ENCODE results near the gene DBN1.

DBN1 gene

GRCh38 chr5:177472460-177473442, 683 bp downstream of the DBN1 start:
- peak; percentile 61 to 62 for DNase-seq

DNA sequence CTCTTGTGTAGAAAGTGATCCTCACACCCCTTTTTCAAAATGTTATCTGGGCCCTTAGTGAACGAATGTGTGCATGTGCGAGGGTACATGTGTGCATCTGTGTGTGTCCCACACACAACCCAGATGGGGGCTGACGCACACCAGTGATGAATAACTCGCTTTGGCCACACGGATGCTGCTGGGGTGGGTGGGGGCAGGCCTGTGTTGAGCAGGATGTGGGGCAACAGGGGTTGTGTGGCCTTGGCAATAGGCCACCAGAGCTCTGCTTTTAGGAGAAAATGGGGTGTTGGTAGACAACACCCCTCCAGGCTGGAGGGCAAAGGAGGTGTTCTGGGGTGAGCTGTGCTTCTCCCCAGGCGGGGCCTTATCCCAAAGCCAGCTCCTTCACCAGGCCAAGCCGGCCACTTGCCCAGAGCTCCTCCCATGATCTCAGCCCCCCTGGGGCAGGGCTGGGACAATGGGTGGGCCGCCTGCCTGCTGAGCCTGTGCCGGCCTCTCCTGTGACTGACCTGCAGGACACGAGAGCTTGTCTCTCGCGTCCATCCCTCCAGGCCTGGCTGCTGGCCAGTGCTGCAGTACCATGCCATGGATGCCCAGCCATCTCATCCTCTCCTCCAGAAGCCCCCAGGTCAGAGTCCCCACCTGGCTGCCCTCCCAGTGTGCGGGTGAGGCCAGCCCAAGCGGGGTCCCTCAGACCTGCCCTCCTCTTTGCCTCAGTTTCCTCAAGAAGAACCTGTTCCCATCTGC, 1.7 kb downstream of the DBN1 start:
- peak in 1 of 2 donors; percentile 30 for DNase-seq

GRCh38 chr5:177470759-177471536, 2.5 kb downstream of the DBN1 start:
- DNase-seq, result no peak

DNA sequence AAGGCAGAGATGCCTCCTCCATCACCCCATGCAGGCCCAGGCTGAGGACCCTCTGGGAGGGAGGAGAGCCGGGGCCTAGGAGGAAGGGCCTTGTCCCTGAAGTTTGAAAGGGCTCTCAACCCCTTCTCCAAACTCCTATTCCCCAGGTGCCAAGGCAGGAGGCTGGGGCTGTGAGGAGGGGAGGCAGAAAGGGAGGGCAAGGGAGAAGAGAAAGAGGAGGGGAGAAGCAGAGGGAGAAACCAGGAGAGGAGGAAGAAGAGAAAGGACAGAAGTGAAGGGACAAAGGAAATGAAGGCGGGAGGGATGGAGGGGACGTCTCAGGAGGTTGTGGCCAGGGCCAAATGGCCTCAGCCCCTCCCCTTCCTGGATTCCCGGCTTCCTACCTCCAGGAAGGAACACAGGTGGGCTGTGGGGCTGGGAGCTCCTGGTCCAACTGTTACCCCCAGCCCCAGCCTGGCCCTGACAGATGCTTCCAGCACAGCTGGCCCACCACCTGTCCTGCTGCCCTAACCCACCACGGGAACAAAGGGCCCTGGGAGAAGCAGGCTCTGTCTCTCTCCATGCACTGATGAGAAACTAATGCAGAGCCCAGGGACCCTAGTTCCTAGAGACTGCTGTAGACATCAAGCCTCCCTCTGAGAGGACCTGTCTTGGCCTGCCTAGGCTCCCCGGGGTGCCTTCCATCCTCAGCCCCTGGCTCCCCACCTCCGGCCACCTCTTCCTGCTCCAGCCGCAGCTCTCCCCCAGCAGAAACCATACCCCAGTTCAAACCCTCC, 3.5 kb downstream of the DBN1 start:
- no peak for DNase-seq

DNA sequence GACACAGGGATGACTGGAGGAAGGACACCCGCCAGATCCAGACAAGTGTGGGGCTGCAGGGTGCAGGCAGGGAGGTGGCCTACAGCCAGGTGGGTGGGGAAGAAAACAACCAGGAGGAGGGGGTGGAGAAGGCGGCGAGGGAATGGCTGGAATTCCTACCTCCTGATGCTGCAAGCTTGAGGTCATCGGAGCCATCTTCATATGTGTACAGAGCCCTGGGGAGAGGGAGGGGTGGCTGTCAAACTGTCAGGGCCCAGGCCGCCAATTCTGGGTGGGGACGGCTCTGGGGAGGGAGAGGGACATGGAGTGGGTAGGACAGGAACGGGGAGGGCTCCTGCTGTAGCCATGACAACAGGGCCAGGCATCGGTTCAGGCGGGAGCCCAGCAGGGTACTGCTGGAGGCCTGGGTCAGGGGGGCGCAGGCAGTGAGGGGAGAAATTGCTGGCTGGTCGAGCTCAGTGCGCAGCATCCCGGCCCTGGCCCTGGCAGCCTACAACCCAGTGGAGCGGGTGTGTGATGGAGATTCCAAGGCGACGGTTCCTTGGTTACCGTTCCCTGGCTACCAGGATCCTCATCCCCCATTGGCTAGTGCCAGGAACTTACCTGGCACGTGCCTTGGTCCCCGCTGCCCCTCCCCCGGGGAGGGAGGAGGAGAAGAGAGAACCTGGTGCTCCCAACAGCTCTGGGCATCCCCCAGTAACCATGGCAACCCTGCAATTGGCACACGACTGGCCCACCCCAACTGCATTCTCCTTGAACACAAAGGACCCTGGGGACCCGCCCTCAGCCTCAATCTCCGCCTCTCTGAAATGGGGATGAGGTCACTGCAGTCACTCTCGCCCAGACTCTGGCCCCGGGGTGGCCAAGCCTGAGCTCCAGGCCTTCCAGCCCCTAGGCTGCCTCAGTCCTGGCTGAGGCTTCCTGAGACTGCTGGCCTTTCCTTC, 4.5 kb downstream of the DBN1 start:
- DNase-seq, result no peak

- DNase-seq, result no peak
These were observed 5.1 kb downstream of the DBN1 start for GRCh38 chr5:177468329-177468684.

DNA sequence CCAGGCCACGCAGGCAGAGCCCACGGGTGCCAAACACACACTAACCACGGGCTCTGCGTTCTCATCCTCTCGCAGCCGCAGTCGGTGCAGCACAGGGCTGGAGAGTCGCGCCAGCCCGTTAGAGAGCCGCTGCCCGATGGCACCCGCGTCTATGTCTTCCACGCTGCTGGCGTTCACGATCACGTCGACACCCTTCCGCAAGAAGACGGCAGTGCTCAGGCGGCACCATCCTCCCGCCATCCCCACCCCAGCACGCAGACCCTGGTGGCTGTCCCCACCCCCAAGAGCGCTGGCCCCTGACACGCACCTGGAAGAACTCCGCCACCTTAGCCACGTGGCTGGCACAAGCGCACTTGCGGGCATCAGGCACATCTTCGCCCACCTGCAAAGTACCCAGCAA, 6.0 kb downstream of the DBN1 start:
- no peak for DNase-seq

- no peak for DNase-seq
These were observed 6.6 kb downstream of the DBN1 start for GRCh38 chr5:177466861-177467260.

- DNase-seq, result no peak
These were observed 8.4 kb downstream of the DBN1 start for GRCh38 chr5:177465044-177465443.

- peak in 1 of 2 donors; percentile 56 for DNase-seq
These were observed 11.3 kb downstream of the DBN1 start for GRCh38 chr5:177462021-177462670.

DNA sequence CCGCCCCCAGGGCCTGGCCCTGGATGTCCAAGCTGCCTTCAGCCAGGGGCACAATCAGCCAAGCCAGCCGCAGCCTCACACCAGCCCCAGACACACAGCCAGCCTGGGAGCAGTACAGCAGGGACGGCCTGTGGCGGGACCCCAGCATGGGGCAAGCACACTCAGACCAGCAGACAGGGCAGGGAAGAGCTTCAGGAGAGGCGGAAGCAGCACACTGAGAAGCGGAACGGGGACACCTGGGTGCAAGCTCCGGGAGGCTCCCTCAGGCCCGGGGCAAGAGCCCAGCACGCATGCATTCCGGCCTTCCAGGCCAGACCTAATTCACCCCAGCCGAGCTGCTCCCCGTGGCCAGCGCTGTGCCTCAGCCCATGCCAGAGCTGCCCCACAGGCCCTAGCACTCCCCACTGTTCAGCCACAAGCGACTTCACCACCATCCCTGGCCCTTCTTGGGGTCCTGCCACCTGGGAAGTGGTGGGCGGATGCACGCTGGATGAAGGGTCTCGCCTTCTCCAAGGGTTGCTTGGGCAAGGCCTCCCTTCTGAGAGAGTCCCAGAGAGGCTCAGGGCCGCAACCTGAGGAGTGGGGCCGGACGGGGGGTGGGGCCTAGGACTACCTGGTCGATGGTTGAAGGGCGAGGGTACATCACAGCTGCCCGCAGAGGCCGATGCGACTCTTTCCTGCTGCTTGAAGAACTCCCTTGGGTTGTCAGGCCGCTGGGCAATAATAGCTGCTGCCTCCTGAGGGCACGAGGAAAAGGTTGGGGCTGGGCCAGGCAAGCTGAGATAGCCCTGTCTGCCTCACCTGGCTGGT, 13.4 kb downstream of the DBN1 start:
- no peak for DNase-seq

GRCh38 chr5:177459357-177459756, 14.1 kb downstream of the DBN1 start:
- DNase-seq, result no peak

- DNase-seq, result no peak
These were observed 14.5 kb downstream of the DBN1 start for GRCh38 chr5:177458912-177459350.

DNA sequence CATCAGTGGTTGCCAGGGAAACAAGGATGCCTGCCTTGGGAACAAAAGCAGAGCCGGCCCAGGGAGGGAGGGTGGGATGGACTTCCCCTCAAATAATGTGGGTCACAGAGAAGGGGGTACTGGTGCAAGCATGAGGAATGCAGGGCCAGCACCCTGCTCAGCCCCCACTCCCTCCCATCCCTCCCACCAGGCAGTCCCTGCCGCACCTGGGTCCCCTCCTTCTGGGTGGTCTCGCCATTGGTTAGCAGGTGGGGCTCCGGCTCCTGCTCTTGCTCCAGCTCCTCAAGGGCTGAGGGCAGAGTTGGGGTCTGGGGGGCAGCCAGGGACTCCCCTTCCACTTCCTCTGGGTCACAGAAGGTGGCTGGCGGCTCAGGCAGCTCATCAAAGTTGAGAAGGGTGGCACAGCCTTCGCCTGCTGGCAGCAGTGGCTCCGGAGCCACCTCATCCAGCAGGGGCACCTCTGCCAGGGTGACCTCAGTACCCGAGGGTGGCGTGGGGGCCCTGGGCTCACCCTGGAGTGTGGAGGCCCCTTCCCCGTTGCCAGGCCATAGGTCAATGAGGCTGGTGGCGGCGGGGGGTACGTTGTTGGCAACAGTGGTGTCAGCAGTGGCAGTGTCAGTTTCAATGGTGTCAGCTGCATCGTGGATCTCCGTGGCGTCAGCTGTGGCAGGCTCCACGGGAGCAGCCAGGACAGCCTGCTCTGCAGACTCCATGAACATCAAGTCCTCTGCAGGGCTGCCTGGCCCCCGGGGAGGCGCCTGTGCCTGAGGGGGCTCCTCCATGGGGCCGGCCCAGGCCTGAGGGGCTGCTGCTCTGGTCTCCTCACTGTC, 15.4 kb downstream of the DBN1 start:
- no peak for DNase-seq

DNA sequence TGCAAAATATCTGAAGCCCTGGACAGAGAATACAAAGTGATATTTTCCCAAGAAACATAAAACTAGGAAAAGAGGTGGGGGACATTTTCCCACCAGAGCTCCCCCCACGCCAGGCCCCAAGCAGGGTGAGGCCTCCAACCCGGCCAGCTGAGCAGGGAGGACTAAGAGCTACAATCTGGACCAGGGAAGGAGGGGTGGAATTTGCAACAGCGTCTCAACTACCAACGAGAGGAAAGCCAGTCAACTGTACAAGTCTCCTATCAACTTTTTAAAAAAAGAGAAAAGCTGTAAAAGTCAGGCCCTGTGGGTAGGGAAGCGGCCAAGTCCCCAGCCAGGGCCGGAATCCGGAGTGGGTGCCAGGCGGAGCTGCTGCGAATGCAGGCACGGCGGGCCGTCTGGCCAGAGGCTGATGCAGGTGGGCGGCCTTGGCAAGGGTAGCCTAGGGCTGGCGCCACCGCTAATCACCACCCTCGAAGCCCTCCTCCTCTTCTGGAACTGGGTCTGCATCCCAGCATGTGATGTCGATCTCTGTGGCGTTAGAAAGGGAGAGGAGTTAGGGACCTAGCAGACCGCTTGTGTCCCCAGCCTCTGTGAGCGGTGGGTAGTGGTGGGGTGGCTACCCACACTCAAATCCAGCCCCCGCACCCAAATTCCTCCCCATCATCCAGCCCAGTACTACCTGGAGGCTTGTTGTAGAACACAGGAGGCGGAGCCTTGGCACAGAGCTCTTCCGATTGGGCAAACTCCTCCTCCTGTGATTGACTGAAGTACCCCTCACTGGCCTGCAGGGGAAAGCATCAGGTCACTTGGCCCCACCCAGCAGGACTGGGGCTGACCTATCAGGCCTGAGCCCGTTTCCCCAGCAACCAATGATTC, 16.2 kb downstream of the DBN1 start:
- peak; percentile 79 to 88 for DNase-seq

- no peak for DNase-seq
These were observed 16.9 kb downstream of the DBN1 start for GRCh38 chr5:177456591-177456964.
